Ecto neural progenitor cell (in vitro differentiated cells): ENCODE measurements around the gene MAGEL2.
"Not testable (repeated sequence)": the region's sequence is repeated elsewhere in the genome, so short reads cannot be mapped to it uniquely, and the experiment has no call there.

Source experiments
- DNase-seq: peaks from one replicate; pipeline ENCODE4 v3.0.0-alpha.2; 2018; ENCODE audit warnings: low spot score

MAGEL2 gene

GRCh38 chr15:23606226-23606625 is 41.4 kb downstream of the MAGEL2 start:
- no peak for DNase-seq

- no peak for DNase-seq
Measured at GRCh38 chr15:23602124-23602523, 45.5 kb downstream of the MAGEL2 start.

GRCh38 chr15:23599053-23599452 is 48.6 kb downstream of the MAGEL2 start:
- no peak for DNase-seq

GRCh38 chr15:23597278-23597677 is 50.4 kb downstream of the MAGEL2 start:
- not testable (repeated sequence) for DNase-seq

- no peak for DNase-seq
Measured at GRCh38 chr15:23596736-23597135, 50.9 kb downstream of the MAGEL2 start.

GRCh38 chr15:23595368-23595767 is 52.3 kb downstream of the MAGEL2 start:
- DNase-seq: no peak

GRCh38 chr15:23594252-23594770 is 53.4 kb downstream of the MAGEL2 start:
- DNase-seq: no peak
